ENCODE measurements around the gene ALDOA. TPM values are rescaled to one million over a fixed set of nuclear protein-coding genes. Genes with fewer than 3 reads are reported as not detected.

ALDOA gene
- total and polyA plus RNA-seq, 9 of the 15 experiments (the other 6 are each of a cell fraction or from before 2014, with no cell fraction given) = 311 to 2,224 (median 1,293) TPM

DNA sequence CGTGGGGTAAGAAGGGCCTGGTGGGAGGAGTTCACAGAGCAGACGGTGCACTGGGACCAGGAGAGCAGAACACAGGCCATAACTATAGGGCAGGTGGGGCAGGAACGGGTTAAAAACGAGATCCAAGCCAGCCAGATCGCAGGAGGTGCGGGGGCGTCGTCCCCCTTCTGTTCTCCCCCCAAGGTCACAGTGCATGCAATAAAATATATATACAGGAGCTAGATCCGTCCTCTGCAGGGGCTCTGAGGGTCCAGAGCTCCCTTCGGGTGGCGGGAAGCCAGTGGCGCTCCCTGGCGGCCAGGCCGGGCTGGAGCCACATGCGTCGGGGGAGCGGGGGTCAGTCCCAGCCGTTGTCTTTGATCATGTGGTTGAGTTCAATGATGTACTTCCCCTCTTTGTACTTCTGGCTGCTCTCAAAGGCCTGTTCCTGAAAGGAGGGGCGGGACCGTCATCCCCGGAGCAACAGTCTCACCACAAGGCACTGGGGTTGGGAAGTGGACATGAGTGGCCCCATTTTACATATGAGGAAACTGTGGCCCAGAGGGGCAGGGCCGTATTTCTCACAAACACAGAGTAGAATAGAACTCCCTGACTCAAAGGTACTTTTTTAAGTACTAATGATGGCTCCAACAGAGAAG, 26.9 kb downstream of the ALDOA start (continued):
- TF ChIP-seq, protein P1, sequence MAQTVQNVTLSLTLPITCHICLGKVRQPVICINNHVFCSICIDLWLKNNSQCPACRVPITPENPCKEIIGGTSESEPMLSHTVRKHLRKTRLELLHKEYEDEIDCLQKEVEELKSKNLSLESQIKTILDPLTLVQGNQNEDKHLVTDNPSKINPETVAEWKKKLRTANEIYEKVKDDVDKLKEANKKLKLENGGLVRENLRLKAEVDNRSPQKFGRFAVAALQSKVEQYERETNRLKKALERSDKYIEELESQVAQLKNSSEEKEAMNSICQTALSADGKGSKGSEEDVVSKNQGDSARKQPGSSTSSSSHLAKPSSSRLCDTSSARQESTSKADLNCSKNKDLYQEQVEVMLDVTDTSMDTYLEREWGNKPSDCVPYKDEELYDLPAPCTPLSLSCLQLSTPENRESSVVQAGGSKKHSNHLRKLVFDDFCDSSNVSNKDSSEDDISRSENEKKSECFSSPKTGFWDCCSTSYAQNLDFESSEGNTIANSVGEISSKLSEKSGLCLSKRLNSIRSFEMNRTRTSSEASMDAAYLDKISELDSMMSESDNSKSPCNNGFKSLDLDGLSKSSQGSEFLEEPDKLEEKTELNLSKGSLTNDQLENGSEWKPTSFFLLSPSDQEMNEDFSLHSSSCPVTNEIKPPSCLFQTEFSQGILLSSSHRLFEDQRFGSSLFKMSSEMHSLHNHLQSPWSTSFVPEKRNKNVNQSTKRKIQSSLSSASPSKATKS (CRISPR knock-in tag; IDR thresholded peaks at IDR 0.05) = peak; percentile 81; the same call in 1 of the 2 replicates
- TF ChIP-seq SMAD2 (IDR thresholded peaks at IDR 0.05; ENCODE audit: low read depth, low read length) (no peak), GATAD2A (IDR thresholded peaks at IDR 0.05) (0 out of 2 replicates have a peak, but pooled peaks have one; percentile 49), ESRRA (IDR thresholded peaks at IDR 0.05; ENCODE audit: borderline replicate concordance, low read depth) (peak; percentile 78), SIRT6 (IDR thresholded peaks at IDR 0.05; ENCODE audit: low read depth, low read length) (no peak), HMG20A (CRISPR knock-in tag; conservative IDR thresholded peaks at IDR 0.05) (0 out of 2 replicates have a peak, but pooled peaks have one; percentile 51), XRCC5 (IDR thresholded peaks at IDR 0.05; ENCODE audit: low read depth, low read length) (peak; percentile 88; the same call in 1 of the 2 replicates), KAT7 (CRISPR knock-in tag; IDR thresholded peaks at IDR 0.05; ENCODE audit: borderline replicate concordance) (no peak; the same call in 1 of the 2 replicates), RCOR1 (IDR thresholded peaks at IDR 0.05; ENCODE audit: borderline replicate concordance in 1 of 2, low read depth in 2 of 2, low read length in 2 of 2) (peak; percentile 58 to 82), HDAC6 (IDR thresholded peaks at IDR 0.05; ENCODE audit: low read depth, low read length) (no peak), ESRRB (CRISPR knock-in tag; IDR thresholded peaks at IDR 0.05; ENCODE audit: borderline replicate concordance) (no peak), CBX1 (IDR thresholded peaks at IDR 0.05; ENCODE audit: low read depth) (peak; percentile 71; the same call in 1 of the 2 replicates), SRF (CRISPR knock-in tag; IDR thresholded peaks at IDR 0.05) (0 out of 4 replicates have a peak, but pooled peaks of 1 of the 2 experiments have one; percentile 70), ZNF584 (CRISPR knock-in tag; IDR thresholded peaks at IDR 0.05; ENCODE audit: low read depth) (peak; percentile 55; the same call in 1 of the 2 replicates), MTA3 (IDR thresholded peaks at IDR 0.05; ENCODE audit: borderline replicate concordance) (peak; percentile 75), HNRNPL (IDR thresholded peaks at IDR 0.05; ENCODE audit: low read depth, low read length) (no peak), MYBL2 (IDR thresholded peaks at IDR 0.05; ENCODE audit: low read depth) (peak; percentile 63), MYBL2 (CRISPR knock-in tag; IDR thresholded peaks at IDR 0.05; ENCODE audit: borderline replicate concordance) (no peak)
- TF ChIP-seq, protein P2, sequence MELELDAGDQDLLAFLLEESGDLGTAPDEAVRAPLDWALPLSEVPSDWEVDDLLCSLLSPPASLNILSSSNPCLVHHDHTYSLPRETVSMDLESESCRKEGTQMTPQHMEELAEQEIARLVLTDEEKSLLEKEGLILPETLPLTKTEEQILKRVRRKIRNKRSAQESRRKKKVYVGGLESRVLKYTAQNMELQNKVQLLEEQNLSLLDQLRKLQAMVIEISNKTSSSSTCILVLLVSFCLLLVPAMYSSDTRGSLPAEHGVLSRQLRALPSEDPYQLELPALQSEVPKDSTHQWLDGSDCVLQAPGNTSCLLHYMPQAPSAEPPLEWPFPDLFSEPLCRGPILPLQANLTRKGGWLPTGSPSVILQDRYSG (tag; conservative IDR thresholded peaks at IDR 0.05; ENCODE audit: low read depth) = peak; percentile 94

Measured in K562 (cell line).